Fibroblast of the aortic adventitia (primary cell): ENCODE measurements around the gene ADAMTS6. TPM values are rescaled to one million over a fixed set of nuclear protein-coding genes. Genes with fewer than 3 reads are reported as not detected.
"Not testable (repeated sequence)": the region's sequence is repeated elsewhere in the genome, so short reads cannot be mapped to it uniquely, and the experiment has no call there.

Experiments used
- DNase-seq: peaks from one replicate; pipeline ENCODE4 v3.0.0-alpha.2; 2010; ENCODE audit warnings: low read depth
- H3K4me3 ChIP-seq: 2 replicates; pipeline ENCODE4 v1.5.1; 2011; ENCODE audit warnings: low read depth, mild to moderate bottlenecking, control low read depth, low read length, moderate library complexity
- CTCF ChIP-seq: IDR thresholded peaks from 2 replicates; pipeline ENCODE4 v1.5.1; 2011; ENCODE audit warnings: mild to moderate bottlenecking, low read length, control low read depth, inconsistent platforms; ENCODE audit not compliant: insufficient read depth
- total RNA-seq: library from RNA; depleted of rRNA; stranded (reverse); fragments of >200 nt; gene quantifications from 2 replicates; pipeline ENCODE4 v1.2.3, GENCODE V29; 2012; ENCODE audit warnings: low replicate concordance

The ADAMTS6 gene
- total RNA-seq, 1 donor, result 40.8 TPM

GRCh38 chr5:65506961-65507360 lies 25.2 kb upstream of the ADAMTS6 start:
- peak overlapping the region; percentile 6 for H3K4me3 ChIP-seq
- peak; percentile 94 for DNase-seq
- no peak for TF ChIP-seq CTCF

GRCh38 chr5:65489119-65489518 lies 7.4 kb upstream of the ADAMTS6 start:
- H3K4me3 ChIP-seq, result no peak overlapping the region
- no peak for DNase-seq
- no peak for TF ChIP-seq CTCF

- not testable (repeated sequence) for DNase-seq, H3K4me3 ChIP-seq
These were observed 6.4 kb upstream of the ADAMTS6 start for GRCh38 chr5:65488038-65488687.

- not testable (repeated sequence) for DNase-seq, H3K4me3 ChIP-seq
These were observed 5.1 kb upstream of the ADAMTS6 start for GRCh38 chr5:65486803-65487202.

GRCh38 chr5:65485405-65485804 lies 3.7 kb upstream of the ADAMTS6 start:
- no peak for TF ChIP-seq CTCF
- H3K4me3 ChIP-seq, result no peak overlapping the region
- no peak for DNase-seq

GRCh38 chr5:65483546-65484346 lies 2.0 kb upstream of the ADAMTS6 start:
- peak; percentile 90 for DNase-seq
- peak overlapping the region; percentile 64 for H3K4me3 ChIP-seq
- peak; percentile 52 for TF ChIP-seq CTCF

- DNase-seq, result peak; percentile 83
- TF ChIP-seq CTCF, result no peak
These were observed 1.2 kb upstream of the ADAMTS6 start for GRCh38 chr5:65482736-65483545.

More at GRCh38 chr5:65482736-65483545, 1.2 kb upstream of the ADAMTS6 start:
- peak overlapping the region; percentile 64 for H3K4me3 ChIP-seq
